Activated B cell treated with CpG ODN at 0.5 μM for 24 hours (primary cell): Measurements from ENCODE around the gene R3HDM2. TPM values are rescaled to one million over a fixed set of nuclear protein-coding genes. Genes with fewer than 3 reads are reported as not detected.
A peak's percentile ranks its signal among the peaks of the same experiment; 100 is the strongest.

Source experiments
- ATAC-seq: fragments of 200-7000 bp; cut with Tn5 transposase; one replicate; pipeline ENCODE4 v1.10.0; 2021; ENCODE audit warnings: low read depth, mild to moderate bottlenecking, moderate library complexity
- CTCF ChIA-PET: fragments of 350-600 bp; sonication (Branson Sonifier 250); formaldehyde crosslinking; loops from one replicate; lab custom pipeline; 2021; ENCODE audit warnings: antibody characterized with exemption; lab: Charles Lee
- POLR2A ChIA-PET: fragments of 350-600 bp; sonication (Branson Sonifier 250); formaldehyde crosslinking; loops from one replicate; lab custom pipeline; 2021; ENCODE audit warnings: antibody characterized with exemption; lab: Charles Lee
- DNase-seq: peaks from one replicate; pipeline ENCODE4 v3.0.0; 2022
- H3K27ac Mint-ChIP-seq: one replicate; pipeline ENCODE4 v1.8.0; 2020; ENCODE audit warnings: mixed read lengths
- H3K27me3 Mint-ChIP-seq: one replicate; pipeline ENCODE4 v1.8.0; 2021; ENCODE audit warnings: mixed read lengths
- H3K36me3 Mint-ChIP-seq: one replicate; pipeline ENCODE4 v1.8.0; 2021; ENCODE audit warnings: low read depth, mixed read lengths
- H3K4me1 Mint-ChIP-seq: one replicate; pipeline ENCODE4 v1.8.0; 2021; ENCODE audit warnings: mixed read lengths
- H3K4me3 Mint-ChIP-seq: one replicate; pipeline ENCODE4 v1.8.0; 2020; ENCODE audit warnings: mild to moderate bottlenecking, mixed read lengths
- H3K9me3 Mint-ChIP-seq: one replicate; pipeline ENCODE4 v1.8.0; 2020; ENCODE audit warnings: mixed read lengths
- intact Hi-C: fragments of 100-400 bp; cut with micrococcal nuclease; formaldehyde crosslinking; loops from one replicate; pipeline ENCODE4 v1.15.1; 2024
- total RNA-seq: library from RNA; stranded (reverse); gene quantifications from 2 replicates; pipeline ENCODE4 v1.2.3, GENCODE V29; 2022
- TF ChIP-seq, protein P1 (sequence below): fragments of 200-600 bp; IDR thresholded peaks from one replicate; pipeline ENCODE4 v1.8.0; 2022; ENCODE audit warnings: antibody characterized with exemption, mild to moderate bottlenecking

The R3HDM2 gene
- total RNA-seq, 1 donor from 2014 or later: 75.6 TPM

GRCh38 chr12:57242329-57242690, 188.5 kb downstream of the R3HDM2 start:
- ATAC-seq (no peak), DNase-seq (no peak)
- H3K4me3 Mint-ChIP-seq: peak overlapping the region; percentile 89
- H3K9me3 Mint-ChIP-seq: no peaks in the 10 kb centered on the region
- peaks cover 11% of the 10 kb centered on the region for H3K27me3 Mint-ChIP-seq
- peak overlapping the region; percentile 84 for H3K27ac Mint-ChIP-seq
- CTCF ChIA-PET: interaction anchor here (0.7 to 20.9 kb wide), 17 partner anchors 9 to 214 kb away, joined by 3 to 390 read pairs (median 4); partner anchors contain the start of genes NXPH4 and SHMT2
- POLR2A ChIA-PET: interaction anchor here (1.0 to 9.0 kb wide), 13 partner anchors 9 to 517 kb away, joined by 3 to 268 read pairs (median 5); partner anchors contain the start of genes LRP1, NXPH4, SHMT2 and STAT6
- intact Hi-C loops: loop anchor here (1.0 to 10.0 kb wide), 5 partner anchors 174 to 926 kb away; partner anchors contain the start of genes BAZ2A, R3HDM2 and ZBTB39
- peaks cover 10% of the 10 kb centered on the region for H3K36me3 Mint-ChIP-seq
- peaks cover 64% of the 10 kb centered on the region for H3K4me1 Mint-ChIP-seq
- TF ChIP-seq, protein P1, sequence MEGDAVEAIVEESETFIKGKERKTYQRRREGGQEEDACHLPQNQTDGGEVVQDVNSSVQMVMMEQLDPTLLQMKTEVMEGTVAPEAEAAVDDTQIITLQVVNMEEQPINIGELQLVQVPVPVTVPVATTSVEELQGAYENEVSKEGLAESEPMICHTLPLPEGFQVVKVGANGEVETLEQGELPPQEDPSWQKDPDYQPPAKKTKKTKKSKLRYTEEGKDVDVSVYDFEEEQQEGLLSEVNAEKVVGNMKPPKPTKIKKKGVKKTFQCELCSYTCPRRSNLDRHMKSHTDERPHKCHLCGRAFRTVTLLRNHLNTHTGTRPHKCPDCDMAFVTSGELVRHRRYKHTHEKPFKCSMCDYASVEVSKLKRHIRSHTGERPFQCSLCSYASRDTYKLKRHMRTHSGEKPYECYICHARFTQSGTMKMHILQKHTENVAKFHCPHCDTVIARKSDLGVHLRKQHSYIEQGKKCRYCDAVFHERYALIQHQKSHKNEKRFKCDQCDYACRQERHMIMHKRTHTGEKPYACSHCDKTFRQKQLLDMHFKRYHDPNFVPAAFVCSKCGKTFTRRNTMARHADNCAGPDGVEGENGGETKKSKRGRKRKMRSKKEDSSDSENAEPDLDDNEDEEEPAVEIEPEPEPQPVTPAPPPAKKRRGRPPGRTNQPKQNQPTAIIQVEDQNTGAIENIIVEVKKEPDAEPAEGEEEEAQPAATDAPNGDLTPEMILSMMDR: no peak

- Mint-ChIP-seq H3K9me3 (no peaks in the 10 kb centered on the region), H3K4me1 (peaks cover 71% of the 10 kb centered on the region), H3K27ac (peak overlapping the region; percentile 59), H3K4me3 (peak overlapping the region; percentile 89), H3K36me3 (peaks cover 8% of the 10 kb centered on the region), H3K27me3 (peaks cover 11% of the 10 kb centered on the region)
- ChIA-PET CTCF (interaction anchor here (1.3 to 20.9 kb wide), 11 partner anchors 8 to 211 kb away, joined by 4 to 390 read pairs (median 9); partner anchors contain the start of genes NXPH4, SHMT2 and STAC3), POLR2A (interaction anchor here (0.6 to 9.0 kb wide), 10 partner anchors 8 to 225 kb away, joined by 3 to 268 read pairs (median 4); partner anchors contain the start of genes NXPH4, SHMT2 and STAT6)
- DNase-seq: no peak
- ATAC-seq: no peak
- intact Hi-C loops: loop anchor here (1.0 to 10.0 kb wide), 5 partner anchors 173 to 925 kb away; partner anchors contain the start of genes BAZ2A, R3HDM2 and ZBTB39
- TF ChIP-seq, protein P1: no peak
These were observed 189.2 kb downstream of the R3HDM2 start for GRCh38 chr12:57241402-57242310.

- Mint-ChIP-seq H3K27ac (peak overlapping the region; percentile 90), H3K4me1 (peaks cover 78% of the 10 kb centered on the region), H3K9me3 (no peaks in the 10 kb centered on the region), H3K4me3 (peak overlapping the region; percentile 89), H3K27me3 (peaks cover 11% of the 10 kb centered on the region), H3K36me3 (peaks cover 7% of the 10 kb centered on the region)
- CTCF ChIA-PET: interaction anchor here (1.1 to 20.9 kb wide), 6 partner anchors 9 to 117 kb away, joined by 3 to 390 read pairs (median 26); partner anchors contain the start of genes NXPH4, SHMT2 and STAC3
- ATAC-seq (no peak), DNase-seq (no peak)
- intact Hi-C loops: loop anchor here (1.0 to 10.0 kb wide), 3 partner anchors 234 to 606 kb away; partner anchors contain the start of genes BAZ2A, DDIT3 and ZBTB39
- TF ChIP-seq, protein P1: no peak
- POLR2A ChIA-PET: interaction anchor here (0.7 to 9.0 kb wide), 6 partner anchors 15 to 218 kb away, joined by 3 to 268 read pairs (median 16); partner anchors contain the start of genes NAB2, NXPH4, SHMT2 and STAT6
These were observed 189.9 kb downstream of the R3HDM2 start for GRCh38 chr12:57240926-57241401.

DNA sequence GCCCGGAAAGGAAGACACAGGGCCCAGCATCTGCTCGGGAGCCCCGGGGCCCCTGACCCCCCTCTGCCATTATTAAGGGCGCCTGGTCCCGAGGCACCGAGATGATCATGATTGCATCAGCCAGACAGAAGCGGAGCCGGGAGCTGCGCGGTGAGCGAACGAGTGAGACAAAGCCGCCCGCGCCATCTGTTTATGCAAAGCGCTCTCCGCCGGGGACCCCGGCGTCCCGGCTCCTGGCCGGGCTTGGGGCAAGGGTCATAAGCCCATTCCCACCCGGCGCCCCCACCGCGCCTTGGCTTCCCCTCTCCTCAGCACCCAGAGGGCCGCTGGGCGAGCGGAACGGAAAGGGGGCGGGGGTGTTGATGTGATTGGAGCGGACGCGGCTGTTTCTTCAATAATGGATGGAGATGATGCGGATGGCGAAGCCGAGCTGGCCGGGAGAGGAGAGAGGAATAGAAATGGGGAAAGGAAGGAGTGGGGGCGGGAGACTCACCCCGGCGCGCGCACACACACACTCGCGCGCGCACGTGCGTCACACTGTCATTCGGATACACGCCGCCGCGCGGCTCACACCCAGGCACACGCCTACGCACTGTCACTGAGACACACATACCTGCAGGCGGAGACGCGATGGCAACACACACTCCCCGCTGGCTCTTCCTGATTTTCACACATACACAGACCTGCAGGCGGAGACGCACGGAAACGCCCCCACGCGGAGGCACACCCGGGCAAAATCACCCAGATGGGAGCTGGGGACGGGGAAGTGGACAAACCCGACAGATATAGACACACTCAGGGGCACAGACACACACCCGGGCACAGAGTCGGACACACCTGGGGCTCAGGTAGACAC, 190.5 kb downstream of the R3HDM2 start:
- H3K4me3 Mint-ChIP-seq: peak overlapping the region; percentile 89
- peak; percentile 71 for DNase-seq
- CTCF ChIA-PET: interaction anchor here (1.1 to 20.9 kb wide), 5 partner anchors 10 to 29 kb away, joined by 3 to 390 read pairs (median 35); partner anchors contain the start of genes NXPH4, SHMT2 and STAC3
- no peaks in the 10 kb centered on the region for H3K9me3 Mint-ChIP-seq
- TF ChIP-seq, protein P1: no peak
- H3K4me1 Mint-ChIP-seq: peaks cover 84% of the 10 kb centered on the region
- peak overlapping the region; percentile 90 for H3K27ac Mint-ChIP-seq
- peaks cover 11% of the 10 kb centered on the region for H3K27me3 Mint-ChIP-seq
- peak; percentile 40 for ATAC-seq
- intact Hi-C loops: loop anchor here (1.0 to 10.0 kb wide), 3 partner anchors 233 to 605 kb away; partner anchors contain the start of genes BAZ2A, DDIT3 and ZBTB39
- H3K36me3 Mint-ChIP-seq: peaks cover 8% of the 10 kb centered on the region
- POLR2A ChIA-PET: interaction anchor here (0.7 to 9.0 kb wide), 9 partner anchors 14 to 524 kb away, joined by 3 to 268 read pairs (median 7); partner anchors contain the start of genes NAB2, NEMP1, NXPH4 and SHMT2
